Tibial artery (tissue), 4 donors: ENCODE data around the gene NCK1.
"Not testable (repeated sequence)": the region's sequence is repeated elsewhere in the genome, so short reads cannot be mapped to it uniquely, and the experiment has no call there.

Source experiments
- DNase-seq, 2 donors: peaks; one replicate each; pipeline ENCODE4 v3.0.0-alpha.2; 2019
- H3K27ac ChIP-seq, 2 donors: fragments of 200-600 bp; sonication (generic) in 1 of 2; 1 replicate in 1 of 2; 2 replicates in 1 of 2; pipeline ENCODE4 v1.5.1; 2018 to 2019; ENCODE audit warnings: mild to moderate bottlenecking in 1 of 2
- H3K27me3 ChIP-seq, 2 donors: fragments of 200-600 bp; sonication (generic) in 1 of 2; one replicate each; pipeline versions ENCODE4 v1.5.1 to v1.6.0; 2016 to 2019
- H3K36me3 ChIP-seq, 3 donors: fragments of 200-600 bp; sonication (generic) in 2 of 3; one replicate each; pipeline ENCODE4 v1.5.1; 2016 to 2019; ENCODE audit warnings: mild to moderate bottlenecking in 2 of 3
- H3K4me1 ChIP-seq, 4 donors: fragments of 200-600 bp; sonication (generic) in 2 of 4; 1 replicate in 3 of 4; 2 replicates in 1 of 4; pipeline ENCODE4 v1.5.1; 2016 to 2019
- H3K4me3 ChIP-seq, 2 donors: fragments of 200-600 bp; sonication (generic) in 1 of 2; 1 replicate in 1 of 2; 2 replicates in 1 of 2; pipeline ENCODE4 v1.5.1; 2018 to 2019; ENCODE audit warnings: mild to moderate bottlenecking in 2 of 2
- H3K9me3 ChIP-seq, 3 donors: fragments of 200-600 bp; sonication (generic) in 1 of 3; one replicate each; pipeline ENCODE4 v1.5.1; 2016 to 2019
- intact Hi-C: fragments of 100-400 bp; cut with DNase I; formaldehyde crosslinking; loops from one replicate; pipeline ENCODE4 v1.15.0; 2023; ENCODE audit warnings: low total_unique reads
- TF ChIP-seq, protein P1 (sequence below), 2 experiments: fragments of 200-600 bp in 1 of 2; fragments of 450-650 bp in 1 of 2; IDR thresholded peaks; one replicate each; pipeline ENCODE4 v1.5.1; 2017 to 2019; ENCODE audit warnings: antibody characterized with exemption in 2 of 2, mild to moderate bottlenecking in 1 of 2, moderate library complexity in 1 of 2

Gene NCK1

DNA sequence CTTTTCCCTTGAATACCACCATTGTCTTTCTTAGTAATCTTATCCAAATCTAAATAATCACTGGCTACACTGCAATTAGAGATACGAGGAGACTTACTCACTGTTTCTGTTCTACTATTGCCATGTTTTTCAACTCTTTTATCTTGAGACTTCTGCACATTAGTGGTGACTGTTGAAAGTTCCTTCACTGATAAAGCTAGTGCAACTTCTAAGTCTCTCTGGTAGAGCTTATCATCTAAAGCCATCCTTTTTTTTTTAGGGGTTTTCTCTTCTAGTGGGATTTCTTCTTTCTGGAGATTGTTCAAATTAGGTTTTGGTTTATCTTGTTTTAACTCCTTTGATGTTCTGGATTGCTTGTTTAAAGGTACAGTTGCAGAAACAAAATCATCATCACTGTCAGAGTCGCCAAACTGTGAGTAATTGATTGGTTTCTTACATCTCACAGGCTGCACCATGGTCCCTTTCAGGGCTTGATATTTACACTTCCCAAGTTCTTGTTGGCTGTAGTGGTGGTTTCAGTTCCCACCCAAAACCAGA, 37.7 kb downstream of the NCK1 start:
- Histone ChIP-seq H3K4me3 (no peak overlapping the region), H3K27ac (no peak overlapping the region), H3K36me3 (peaks cover 0 to 6% (median 0%) of the 10 kb centered on the region in 3 donors), H3K4me1 (peaks cover 0 to 8% (median 0%) of the 10 kb centered on the region in 4 donors), H3K27me3 (no peaks in the 10 kb centered on the region), H3K9me3 (peaks cover 0 to 9% (median 6%) of the 10 kb centered on the region in 3 donors)
- TF ChIP-seq, protein P1, sequence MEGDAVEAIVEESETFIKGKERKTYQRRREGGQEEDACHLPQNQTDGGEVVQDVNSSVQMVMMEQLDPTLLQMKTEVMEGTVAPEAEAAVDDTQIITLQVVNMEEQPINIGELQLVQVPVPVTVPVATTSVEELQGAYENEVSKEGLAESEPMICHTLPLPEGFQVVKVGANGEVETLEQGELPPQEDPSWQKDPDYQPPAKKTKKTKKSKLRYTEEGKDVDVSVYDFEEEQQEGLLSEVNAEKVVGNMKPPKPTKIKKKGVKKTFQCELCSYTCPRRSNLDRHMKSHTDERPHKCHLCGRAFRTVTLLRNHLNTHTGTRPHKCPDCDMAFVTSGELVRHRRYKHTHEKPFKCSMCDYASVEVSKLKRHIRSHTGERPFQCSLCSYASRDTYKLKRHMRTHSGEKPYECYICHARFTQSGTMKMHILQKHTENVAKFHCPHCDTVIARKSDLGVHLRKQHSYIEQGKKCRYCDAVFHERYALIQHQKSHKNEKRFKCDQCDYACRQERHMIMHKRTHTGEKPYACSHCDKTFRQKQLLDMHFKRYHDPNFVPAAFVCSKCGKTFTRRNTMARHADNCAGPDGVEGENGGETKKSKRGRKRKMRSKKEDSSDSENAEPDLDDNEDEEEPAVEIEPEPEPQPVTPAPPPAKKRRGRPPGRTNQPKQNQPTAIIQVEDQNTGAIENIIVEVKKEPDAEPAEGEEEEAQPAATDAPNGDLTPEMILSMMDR (IDR thresholded peaks at IDR 0.05), result no peak
- intact Hi-C loops, result no loop called here
- DNase-seq, result no peak

DNA sequence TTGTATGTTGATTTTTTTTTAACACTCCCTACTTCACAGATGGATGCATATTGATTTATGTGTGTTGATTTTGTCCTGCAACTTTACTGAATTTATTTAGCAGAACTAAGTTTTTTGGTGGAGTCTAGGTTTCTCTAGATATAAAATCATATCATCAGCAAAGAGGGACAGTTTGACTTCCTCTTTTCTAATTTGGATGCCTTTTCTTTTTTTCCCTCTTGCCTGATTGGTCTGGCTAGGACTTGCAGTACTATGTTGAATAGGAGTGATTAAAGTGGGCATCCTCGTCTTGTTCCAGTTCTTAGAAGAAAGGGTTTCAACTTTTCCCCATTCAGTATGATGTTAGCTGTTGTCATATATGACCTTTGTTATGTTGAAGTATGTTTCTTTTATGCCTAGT, 38.7 kb downstream of the NCK1 start:
- H3K36me3 ChIP-seq, DNase-seq, H3K4me1 ChIP-seq, intact Hi-C loops, H3K27me3 ChIP-seq, H3K4me3 ChIP-seq, H3K27ac ChIP-seq: not testable (repeated sequence)
- H3K9me3 ChIP-seq, result peaks cover 0 to 13% (median 6%) of the 10 kb centered on the region in 3 donors

DNA sequence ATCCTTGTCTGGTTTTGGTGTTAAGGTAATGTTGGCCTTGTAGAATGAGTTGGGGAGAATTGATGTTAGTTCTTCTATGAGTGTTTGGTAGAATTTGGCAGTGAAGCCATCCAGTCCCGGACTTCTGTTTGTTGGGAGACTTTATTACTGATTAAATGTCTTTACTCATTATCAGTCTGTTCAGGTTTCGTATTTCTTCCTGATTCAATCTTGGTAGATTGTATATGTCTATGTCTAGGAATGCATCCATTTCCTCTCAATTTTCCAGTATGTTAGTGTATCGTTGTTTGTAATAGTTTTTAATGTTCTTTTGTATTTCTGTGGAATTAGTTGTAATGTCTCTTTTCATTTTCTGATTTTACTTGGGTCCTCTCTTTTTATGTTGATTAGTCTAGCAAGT, 39.4 kb downstream of the NCK1 start:
- H3K36me3 ChIP-seq, result peaks cover 0 to 6% (median 0%) of the 10 kb centered on the region in 3 donors
- no peaks in the 10 kb centered on the region for H3K27me3 ChIP-seq
- H3K27ac ChIP-seq, result no peak overlapping the region
- DNase-seq, result no peak
- no peak overlapping the region for H3K4me3 ChIP-seq
- H3K9me3 ChIP-seq, result peaks cover 0 to 13% (median 6%) of the 10 kb centered on the region in 3 donors
- peaks cover 0 to 11% (median 1%) of the 10 kb centered on the region in 4 donors for H3K4me1 ChIP-seq
- TF ChIP-seq, protein P1 (IDR thresholded peaks at IDR 0.05), result no peak
- intact Hi-C loops, result no loop called here

DNA sequence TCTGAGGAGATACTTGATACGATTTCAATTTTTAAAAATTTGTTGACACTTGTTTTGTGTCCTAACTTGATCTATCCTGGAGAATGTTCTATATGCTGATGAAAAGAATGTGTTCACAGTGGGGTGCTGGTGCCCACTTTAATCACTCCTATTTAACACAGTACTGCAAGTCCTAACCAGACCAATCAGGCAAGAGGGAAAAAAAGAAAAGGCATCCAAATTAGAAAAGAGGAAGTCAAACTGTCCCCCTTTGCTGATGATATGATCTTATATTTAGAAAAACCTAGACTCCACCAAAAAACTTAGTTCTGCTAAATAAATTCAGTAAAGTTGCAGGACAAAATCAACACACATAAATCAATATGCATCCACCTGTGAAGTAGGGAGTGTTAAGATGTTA, 40.5 kb downstream of the NCK1 start:
- DNase-seq, intact Hi-C loops, H3K36me3 ChIP-seq, H3K27me3 ChIP-seq, H3K4me3 ChIP-seq, H3K27ac ChIP-seq: not testable (repeated sequence)
- Histone ChIP-seq H3K4me1 (peaks cover 0 to 16% (median 4%) of the 10 kb centered on the region in 4 donors), H3K9me3 (peaks cover 0 to 13% (median 6%) of the 10 kb centered on the region in 3 donors)

DNA sequence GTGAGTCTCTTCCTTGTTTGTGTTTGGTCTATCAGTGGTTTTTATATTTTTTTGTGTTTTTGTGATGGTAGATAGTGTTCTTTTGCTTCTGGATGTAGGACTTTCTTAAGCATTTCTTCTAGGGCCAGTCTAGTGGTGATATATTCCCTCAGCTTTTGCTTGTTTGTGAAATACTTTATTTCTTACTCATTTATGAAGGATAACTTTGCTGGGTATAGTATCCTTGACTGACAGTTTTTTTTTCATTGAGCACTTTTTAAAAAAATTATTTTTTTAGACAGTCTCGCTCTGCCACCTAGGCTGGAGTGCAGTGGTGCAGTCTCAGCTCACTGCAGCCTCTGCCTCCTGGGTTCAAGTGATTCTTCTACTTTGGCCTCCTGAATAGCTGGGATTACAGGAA, 41.9 kb downstream of the NCK1 start:
- TF ChIP-seq, protein P1 (IDR thresholded peaks at IDR 0.05), result no peak
- H3K27ac ChIP-seq, result no peak overlapping the region
- H3K9me3 ChIP-seq, result peaks cover 0 to 13% (median 6%) of the 10 kb centered on the region in 3 donors
- no peaks in the 10 kb centered on the region for H3K27me3 ChIP-seq
- no peak for DNase-seq
- intact Hi-C loops, result no loop called here
- peaks cover 0 to 6% (median 0%) of the 10 kb centered on the region in 3 donors for H3K36me3 ChIP-seq
- peaks cover 0 to 17% (median 4%) of the 10 kb centered on the region in 4 donors for H3K4me1 ChIP-seq
- no peak overlapping the region for H3K4me3 ChIP-seq

DNA sequence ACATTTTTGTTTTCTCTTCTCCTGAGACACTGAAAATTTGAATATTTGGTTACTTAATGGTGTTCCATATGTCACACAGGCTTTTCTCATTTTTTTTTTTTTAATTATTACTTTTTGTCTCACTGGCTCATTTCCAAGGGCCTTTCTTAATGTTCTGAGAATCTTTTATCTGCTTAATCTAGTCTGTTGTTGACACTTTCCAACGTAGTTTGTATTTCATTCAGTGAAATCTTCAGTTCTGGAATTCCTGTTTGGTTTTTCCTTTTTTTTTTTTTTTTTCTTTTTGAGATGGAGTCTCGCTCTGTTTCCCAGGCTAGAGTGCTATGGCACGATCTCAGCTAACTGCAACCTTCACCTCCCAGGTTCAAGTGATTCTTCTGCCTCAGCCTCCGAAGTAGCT, 42.7 kb downstream of the NCK1 start:
- Histone ChIP-seq H3K27ac (no peak overlapping the region), H3K4me3 (no peak overlapping the region), H3K4me1 (peaks cover 0 to 12% (median 4%) of the 10 kb centered on the region in 4 donors), H3K27me3 (no peaks in the 10 kb centered on the region), H3K9me3 (peaks cover 0 to 13% (median 6%) of the 10 kb centered on the region in 3 donors), H3K36me3 (peaks cover 0 to 6% (median 0%) of the 10 kb centered on the region in 3 donors)
- intact Hi-C loops, result no loop called here
- TF ChIP-seq, protein P1 (IDR thresholded peaks at IDR 0.05), result no peak
- DNase-seq, result no peak
